Middle frontal gyrus (tissue), 1 donor: ENCODE measurements around the gene SRXN1.
A peak's percentile ranks its signal among the peaks of the same experiment; 100 is the strongest.
"Not testable (repeated sequence)": the region's sequence is repeated elsewhere in the genome, so short reads cannot be mapped to it uniquely, and the experiment has no call there.

Source experiments
- DNase-seq: peaks from one replicate; pipeline ENCODE4 v3.0.0-alpha.2; 2015; ENCODE audit warnings: low spot score; ENCODE audit errors: extremely low spot score

The SRXN1 gene

DNA sequence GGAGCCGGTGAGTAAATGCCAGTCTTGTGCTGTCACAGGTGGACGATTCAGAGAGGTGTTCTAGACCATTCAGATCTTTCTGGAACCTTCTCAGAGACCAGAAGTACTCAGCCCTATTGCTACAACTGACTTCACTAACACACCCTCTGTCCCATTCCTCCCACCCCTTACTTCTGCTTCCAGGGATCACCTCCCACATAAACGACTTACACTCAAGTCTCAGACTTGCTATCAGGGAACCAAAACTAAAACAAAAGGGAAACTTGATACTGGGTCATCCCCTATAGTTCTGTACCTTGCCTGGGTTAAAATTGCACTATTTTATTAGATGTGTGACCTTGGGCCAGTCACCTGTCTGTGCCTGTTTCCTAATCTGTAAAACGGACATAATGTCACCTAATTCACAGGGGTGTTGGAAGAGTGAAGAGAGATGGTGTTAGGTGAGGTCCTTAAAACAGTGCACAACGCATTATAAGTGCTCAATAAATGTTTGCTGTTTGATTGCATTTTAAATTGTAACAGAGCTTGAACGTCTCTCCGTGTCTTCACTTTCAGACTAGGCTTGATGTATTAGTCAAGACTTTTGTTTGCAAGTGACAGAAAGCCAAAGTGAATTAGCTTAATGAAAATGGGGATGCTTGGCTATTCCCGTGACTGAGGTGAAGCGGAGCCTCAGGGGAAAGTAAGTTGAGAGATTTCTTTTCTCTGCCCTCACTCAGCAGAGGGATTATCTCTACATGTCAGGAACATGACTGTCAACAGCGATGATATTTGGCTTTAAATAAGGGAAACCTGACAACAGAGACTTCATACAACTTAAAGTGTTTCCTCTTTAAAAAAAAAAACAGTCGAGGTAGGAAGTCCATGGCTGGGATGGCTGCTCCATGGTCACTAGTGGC, 3.0 kb upstream of the SRXN1 start:
- DNase-seq = no peak

DNA sequence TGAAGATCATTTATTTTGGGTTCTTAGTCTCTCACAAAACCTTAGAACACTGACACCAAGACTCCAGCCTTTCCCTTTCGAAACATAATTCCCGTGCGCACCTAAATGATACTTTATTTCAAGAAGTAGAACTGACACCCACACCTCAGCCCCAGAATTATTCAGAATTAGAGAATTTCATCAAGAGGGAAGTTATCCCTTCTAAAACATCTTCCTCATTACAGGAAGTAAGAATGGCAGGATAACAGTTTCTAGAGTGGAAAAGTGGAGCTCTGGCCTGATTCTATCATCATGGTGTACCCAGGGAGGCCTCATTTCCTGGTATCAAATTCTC, 1.4 kb upstream of the SRXN1 start:
- DNase-seq = no peak

DNA sequence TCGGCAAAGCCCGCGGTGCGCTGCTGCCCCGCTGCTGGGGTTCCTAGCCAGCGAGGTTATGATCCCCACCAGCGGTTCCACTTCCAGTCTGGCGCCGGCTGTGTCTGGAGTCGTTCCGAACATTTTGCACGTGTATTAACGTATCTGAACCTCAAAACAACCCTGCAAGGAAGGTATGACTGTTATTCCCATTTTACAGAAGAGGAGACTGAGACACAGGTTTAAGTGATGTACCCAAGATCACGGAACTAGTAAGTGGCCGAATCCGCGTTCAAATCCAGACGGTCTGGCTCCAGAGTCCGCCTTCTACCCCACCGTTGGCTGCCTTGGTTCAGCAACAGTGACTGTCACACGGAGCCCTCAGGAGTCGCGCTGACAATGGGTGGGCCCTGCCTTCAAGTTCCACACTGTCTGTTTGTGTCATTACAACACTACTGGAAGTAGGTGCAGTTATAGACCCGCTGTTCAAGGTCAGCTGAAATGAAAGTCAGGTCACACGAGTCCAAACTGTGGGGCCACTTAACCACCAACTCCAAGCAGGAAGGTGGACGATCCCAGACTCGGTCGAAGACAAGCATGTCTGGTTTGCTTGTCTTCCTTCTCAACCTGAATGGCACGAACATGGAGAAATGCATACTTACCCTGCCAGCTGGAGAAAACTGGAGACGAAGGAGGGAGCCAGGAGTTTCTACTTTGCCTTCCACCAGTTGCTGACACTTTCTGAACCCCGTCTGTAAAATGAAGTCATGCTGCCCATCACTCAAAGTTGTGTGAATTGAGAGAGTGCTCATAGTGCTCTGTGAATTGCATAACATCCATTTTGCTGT, 803 bp upstream of the SRXN1 start:
- no peak for DNase-seq

DNA sequence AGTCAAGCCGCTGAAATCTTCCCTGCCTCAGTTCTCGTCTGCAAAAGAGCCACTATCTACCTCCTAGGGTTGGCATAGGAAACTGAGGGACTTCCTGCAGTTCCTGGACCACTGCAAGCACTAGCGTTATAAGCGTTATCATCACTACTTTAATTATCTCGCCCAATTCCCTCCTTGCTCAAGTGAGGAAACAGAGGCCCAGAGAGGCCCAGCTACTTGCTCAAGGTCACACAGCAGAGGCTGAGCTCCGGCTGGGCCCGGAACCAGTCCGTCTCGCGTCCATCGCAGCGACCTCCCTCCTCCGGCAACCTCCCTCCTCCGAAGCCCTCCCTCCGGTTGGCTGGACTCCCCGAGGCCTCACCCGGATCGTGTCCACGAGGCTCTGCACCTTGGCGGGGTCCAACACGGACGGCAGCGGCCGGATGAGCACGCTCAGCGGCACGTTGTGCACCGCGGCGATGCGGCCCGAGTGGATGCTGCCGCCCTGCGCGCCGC, 338 bp downstream of the SRXN1 start:
- no peak for DNase-seq

DNA sequence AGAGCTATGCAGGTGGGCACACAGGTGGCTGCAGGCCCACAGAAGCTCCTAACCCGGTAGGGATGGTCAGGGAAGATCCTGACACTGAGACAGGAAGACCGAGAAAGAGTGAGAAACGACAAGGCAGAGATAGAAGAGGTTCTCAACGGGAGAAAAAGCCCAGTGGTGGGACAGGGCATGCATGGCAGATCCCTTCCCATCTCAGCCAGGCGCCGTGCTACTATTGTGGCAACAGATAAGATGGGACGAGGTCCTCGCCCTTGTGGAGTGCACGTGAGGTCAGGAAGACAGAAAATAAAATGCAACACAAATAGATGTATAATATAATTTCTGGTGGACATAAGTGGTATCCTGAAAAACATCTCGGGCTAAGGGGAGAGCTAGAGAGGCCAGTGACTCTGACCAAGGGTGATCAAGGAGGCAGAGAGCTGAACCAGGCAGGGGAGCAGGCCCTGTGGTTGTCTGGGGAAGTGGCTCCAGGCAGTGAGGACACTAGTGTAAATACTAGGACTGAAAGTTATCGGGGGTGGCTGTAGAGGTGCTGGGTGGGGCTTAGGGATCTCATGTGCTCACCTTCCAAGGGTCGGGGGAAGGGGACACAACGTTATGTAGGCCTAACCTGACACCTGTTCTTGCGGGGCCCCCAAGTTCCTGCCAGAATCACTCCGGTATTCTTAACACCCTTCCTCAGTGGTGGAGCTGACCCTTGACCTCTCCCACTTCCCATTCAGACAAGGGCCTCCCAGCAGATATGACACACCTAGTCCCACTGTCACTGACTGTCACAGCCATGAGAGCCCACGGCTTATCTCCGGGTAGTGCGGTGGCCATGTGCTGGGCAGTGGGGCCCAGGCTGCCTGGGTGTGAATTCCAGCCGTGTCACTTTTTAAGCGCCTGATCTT, 1.0 kb downstream of the SRXN1 start:
- DNase-seq = no peak

DNA sequence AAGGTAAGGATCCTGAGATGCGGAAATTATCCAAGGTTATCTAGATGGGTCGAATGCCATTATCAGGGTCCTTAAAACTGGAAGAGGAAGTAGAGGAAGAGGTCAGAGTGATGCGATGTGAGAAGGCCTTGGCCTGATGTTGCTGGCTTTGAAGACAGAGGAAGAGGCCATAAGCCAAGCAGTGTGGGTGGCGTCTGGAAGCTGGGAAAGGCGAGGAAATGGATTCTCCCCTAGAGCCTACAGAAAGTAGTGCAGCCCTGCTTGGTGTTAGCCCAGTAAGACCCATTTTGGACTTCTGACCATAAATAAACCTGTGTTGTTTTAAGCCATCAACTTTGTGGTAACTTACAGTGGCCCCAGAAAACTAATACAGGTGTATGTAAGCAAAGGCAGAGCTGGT, 2.0 kb downstream of the SRXN1 start:
- no peak for DNase-seq

DNA sequence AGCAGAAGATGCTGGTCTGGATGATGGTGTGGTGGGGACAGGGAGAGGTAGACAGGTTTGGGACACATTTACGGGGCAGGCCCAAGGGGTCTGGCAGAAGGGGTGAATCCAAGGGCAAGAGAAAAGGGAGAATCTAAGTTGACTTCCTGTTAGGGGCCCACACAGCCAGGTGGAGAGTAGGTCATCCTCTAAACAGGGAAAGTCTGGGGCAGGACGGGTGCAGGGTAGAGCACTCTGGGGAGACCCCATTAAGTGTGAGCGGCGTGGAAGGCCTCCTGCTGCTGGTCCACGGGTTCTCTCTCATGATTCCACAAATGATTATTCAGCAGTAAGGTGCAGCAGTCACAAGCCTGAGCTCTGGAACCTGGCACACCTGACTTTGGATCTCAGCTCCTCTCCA, 2.7 kb downstream of the SRXN1 start:
- DNase-seq = no peak

DNA sequence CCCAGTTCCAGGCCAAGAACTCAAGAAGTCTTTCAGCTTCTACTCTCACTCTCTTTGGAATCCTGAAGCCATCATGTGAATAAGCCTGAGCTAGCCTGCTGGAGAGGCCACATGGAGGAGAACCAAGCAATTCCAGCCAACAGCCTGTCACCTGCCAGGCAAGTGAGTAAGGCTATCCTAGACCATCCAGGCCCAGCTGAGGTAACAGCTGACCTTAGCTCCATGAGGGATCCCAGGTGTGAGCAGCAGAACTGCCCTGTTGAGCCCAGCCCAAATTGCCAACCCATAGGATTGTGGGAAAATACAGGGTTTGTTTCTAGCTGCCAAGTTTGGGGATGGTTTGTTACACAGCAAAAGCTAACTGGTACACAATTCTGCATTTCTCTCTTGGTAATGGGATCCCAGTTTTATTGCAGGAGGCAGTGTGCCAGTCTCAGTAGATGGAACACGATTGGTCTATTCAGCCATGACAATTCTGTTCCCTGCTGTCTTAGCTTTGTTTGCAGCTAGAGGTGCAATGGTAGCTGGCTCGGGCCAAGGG, 5.5 kb downstream of the SRXN1 start:
- DNase-seq = no peak

DNA sequence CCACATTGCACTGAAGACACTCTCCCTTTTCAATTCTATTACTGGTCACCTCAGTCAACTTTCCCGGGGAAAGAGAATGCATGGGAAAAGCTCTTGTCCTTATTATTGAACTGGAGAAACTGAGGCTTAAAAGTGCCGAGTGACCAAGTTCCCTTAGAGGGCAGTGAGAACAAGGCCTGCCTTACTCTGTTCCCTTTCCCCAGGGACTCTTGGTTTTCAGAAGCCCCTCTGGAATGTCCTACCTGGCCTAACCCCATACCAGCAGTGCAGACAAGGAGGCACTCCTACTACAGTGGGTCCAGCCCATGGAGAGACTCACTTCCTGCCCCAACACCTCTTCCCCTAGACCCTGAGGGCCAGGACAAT, 6.1 kb downstream of the SRXN1 start:
- DNase-seq = no peak

DNA sequence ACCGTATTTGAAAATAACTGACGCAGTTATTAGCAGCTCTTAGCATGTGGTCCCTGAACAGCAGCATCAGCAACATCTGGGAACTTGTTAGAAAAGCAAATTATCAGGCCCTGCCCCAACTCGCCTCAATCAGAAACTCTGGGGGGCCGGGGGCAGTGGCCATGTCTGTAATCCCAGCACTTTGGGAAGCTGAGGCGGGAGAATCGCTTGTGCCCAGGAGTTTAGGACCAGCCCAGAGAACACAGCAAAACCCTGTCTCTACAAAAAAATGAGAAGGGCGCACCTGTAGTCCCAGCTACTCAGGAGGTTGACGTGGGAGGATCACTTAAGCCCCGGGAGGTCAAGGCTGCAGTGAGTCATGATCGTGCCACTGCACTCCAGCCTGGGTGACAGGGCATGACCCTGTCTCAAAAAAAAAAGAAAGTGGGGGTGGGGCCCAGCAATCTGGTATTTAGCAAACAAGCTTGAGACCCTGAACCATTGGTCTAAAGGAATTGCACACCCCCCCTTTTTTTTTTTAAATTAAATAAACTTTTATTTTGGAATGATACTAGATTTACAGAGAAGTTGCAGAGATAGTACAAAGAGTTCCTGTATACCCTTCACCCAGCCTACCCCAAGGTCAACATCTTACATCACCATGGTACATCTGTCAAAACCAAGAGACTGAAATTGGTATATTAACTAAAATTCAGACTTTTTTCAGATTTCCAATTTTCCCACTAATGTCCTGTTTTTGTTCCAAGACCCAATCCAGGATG, 6.7 kb downstream of the SRXN1 start:
- no peak for DNase-seq

DNA sequence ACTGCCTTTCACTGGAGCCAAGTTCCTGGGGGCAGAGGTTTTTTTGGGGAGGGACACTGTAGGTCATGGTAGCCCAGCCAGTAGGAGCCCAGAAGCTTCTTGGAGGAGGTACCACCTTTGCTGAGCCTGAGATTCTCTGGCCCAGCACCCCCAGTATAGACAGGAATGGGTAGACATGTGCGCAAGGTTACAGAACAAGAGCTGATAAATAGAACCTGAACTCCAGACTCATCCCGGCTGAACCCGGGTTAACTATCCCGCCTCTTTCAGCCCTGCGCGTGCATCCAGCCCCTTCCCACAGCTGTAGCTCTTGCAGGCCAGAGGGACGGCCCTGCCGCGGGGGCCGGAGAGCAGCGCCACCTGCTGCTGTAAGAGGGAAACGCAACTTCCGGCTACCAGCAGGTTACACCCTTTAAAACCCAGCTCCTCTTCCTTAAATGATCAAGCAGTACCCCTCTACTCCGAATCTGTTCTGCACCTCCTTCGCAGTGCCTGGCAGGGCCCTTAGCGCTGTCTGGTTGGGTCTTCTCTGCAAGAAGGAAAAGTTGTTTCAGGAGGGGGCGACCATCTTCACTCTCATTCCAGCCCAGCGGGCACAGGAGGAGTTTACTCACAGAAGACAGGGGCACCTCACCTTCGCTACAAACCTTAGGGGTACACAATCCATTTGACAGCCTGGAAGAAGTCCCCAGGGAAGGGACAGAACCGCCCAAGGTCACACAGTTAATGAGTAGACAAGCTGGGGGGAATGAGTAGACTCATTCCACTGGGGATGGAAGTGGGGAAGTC, 7.5 kb downstream of the SRXN1 start:
- DNase-seq = peak; percentile 21

DNA sequence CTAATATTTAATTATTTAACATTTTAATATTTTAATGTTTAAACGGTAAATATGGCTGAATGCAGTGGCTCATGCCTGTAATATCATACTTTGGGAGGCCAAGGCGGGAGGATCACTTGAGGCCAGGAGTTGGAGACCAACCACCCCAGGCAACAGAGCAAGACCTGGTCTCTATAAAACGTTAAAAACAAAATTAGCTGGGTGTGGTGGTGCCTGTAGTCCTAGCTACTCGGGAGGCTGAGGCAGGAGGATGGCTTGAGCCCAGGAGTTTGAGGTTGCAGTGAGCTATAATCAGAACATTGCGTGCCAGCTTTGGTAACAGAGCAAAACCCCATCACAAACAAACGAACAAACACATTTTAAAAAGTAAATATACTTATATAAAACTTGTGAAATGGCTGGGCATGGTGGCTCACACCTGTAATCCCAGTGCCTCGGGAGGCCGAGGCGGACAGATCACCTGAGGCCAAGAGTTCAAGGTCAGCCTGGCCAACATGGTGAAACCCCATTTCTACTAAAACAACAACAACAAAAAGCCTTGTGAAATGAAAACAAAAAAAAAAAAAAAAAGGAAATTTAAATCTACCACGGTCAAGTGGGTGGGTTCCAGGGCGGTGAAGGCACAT, 8.2 kb downstream of the SRXN1 start:
- no peak for DNase-seq

DNA sequence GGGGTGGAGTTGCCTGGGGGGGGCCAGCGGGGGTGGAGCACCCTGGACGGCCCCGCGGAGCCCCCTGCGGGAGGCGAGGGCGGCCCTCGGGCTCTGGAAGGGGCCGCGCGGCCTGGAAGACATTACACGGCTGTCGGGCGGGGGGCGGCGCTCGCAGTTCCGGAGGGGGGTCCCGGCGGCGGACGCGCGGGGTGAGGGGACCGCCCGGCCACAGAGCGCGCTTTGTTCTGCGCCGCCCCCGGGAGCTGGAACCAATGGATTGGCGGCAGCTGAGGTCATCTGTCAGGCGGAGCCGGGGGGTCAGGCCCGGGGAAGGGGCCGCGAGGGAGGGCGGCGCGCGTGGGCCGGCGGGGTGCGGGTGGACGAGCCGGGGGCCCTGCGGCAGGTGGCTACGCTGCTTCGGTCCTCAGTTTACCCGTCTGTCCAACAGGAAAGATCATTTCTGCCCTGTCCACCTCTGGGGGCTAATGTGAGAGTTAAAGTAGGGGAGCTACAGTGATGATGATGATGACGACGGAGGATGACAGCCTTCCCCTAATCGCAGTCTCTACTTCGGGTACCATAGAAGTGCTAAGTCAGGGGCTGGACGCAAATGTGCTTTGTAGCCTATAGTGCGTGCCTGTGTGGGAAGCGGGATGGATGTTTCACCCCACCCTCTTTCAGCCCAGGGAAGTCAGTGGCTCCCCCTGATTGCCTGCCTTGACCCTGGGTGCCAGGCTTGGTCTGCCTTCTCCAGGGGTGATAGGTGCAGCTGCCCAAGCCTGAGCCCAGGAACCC, 10.4 kb downstream of the SRXN1 start:
- DNase-seq = no peak

DNA sequence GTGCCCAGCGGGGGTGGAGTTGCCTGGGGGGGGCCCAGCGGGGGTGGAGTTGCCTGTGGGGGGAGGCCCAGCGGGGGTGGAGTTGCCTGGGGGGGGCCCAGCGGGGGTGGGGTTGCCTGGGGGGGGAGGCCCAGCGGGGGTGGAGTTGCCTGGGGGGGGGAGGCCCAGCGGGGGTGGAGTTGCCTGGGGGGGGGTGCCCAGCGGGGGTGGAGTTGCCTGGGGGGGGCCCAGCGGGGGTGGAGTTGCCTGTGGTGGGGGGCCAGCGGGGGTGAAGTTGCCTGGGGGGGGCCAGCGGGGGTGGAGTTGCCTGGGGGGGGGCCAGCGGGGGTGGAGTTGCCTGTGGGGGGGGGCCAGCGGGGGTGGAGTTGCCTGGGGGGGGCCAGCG, 11.0 kb downstream of the SRXN1 start:
- not testable (repeated sequence) for DNase-seq

DNA sequence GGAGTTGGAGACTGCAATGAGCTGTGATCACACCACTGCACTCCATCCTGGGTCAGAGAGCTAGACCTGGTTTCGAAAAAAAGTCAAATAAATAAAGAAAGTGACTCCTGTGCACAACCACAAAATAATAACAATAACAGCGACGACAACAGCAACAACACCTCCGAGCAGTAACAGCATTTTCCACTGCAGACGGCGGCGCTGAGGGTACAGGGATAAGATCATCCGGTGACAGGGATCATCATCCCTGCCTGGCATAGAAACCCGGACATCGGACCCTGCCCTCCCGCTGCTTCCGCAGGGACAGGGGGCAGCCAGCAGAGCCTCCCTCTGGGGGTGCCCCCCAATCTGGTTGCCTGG, 11.5 kb downstream of the SRXN1 start:
- DNase-seq = no peak

DNA sequence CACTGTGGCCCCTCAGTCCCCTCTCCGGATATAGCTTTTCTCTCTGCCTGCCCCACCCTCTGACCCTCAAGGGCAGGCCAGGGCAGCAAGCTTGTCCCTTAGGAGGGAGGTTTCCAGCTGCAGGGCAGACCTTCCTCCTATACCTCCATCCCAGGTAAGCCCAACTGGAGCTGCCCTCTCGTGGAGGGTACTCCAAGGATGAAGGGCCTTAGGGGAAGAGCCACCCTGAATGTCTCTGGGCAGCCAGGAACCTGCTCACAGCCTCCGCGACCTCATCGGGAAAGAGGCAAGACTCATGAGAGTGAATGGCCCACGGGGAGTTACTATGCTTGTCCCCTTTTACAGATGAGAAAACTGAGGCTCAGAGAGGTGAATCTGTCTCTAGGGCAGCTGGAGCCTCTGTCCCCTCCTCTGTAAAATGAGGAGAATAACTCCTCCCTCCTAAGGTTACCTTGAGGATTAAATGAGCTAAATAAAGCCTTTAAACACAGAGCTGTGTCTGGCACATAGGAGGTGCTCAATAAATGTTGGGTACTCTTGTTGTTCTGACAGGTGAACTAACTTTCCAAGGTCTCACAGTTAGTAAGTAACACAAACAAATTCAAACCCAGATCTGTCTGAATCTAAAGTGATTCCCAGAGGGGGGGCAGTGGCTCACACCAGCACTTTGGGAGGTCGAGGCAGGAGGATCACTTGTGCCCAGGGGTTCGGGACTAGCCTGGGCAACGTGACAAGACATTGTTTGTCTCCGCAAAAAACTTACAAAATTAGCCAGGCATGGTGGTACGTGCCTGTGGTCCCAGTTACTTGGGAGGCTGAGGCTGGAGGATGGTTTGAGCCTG, 12.1 kb downstream of the SRXN1 start:
- DNase-seq = no peak

DNA sequence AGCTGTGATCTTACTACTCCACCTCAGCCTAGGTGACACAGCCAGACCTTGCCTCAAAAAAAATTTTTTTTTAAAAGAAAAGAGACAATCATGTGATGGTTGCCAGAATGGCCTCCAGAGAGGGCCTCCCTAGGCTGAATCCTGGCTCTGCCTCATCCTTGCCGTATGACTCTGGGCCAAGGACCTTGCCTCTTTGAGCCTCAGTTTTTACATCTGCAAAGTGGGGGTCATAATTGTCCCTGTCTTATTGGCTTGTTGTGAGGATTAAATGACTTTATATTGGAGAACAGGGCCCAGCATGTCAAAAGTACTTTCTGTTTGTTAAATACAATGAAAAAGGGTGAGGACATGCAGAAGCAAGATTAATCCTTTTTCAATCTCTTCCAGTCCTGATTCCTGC, 14.4 kb downstream of the SRXN1 start:
- no peak for DNase-seq

DNA sequence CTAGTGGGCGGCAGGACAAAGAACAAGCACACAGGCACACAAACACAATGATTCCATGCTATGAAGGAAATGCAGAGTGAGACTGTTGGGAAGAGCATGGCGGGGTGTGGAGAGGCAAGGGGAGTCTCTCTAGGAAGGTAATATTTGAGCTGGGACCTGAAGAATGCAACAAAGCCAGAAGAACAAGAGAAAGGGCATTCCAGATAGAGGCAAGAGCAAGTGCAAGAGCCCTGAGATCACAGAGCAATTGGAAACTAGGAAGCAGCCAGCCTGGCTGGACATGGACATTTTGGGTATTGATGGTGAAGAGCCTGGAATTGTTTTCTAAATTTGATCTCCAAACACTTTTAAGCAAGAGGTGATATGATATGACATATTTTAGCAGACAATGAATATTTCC, 15.4 kb downstream of the SRXN1 start:
- no peak for DNase-seq
